Natural killer cell (primary cell): ENCODE results near the gene TUG1. TPM values are rescaled to one million over a fixed set of nuclear protein-coding genes. Genes with fewer than 3 reads are reported as not detected.

Experiments used
- ATAC-seq, 3 donors: fragments of 150-1000 bp in 2 of 3; fragments of 200-7000 bp in 1 of 3; cut with Tn5 transposase; 1 replicate in 1 of 3; 2 replicates in 2 of 3; pipeline ENCODE4 v1.10.0; 2021; ENCODE audit warnings: mild to moderate bottlenecking in 2 of 3, moderate library complexity in 2 of 3
- DNase-seq, 2 donors: peaks; one replicate each; pipeline versions ENCODE4 v3.0.0 to v3.0.0-alpha.2; 2013 to 2021; ENCODE audit warnings: mixed read lengths in 1 of 2
- H3K27ac ChIP-seq: one replicate; pipeline ENCODE4 v1.5.1; 2013; ENCODE audit warnings: mild to moderate bottlenecking, low read length
- H3K27me3 ChIP-seq: one replicate; pipeline ENCODE4 v1.6.1; 2013; ENCODE audit warnings: low read length; ENCODE audit not compliant: control insufficient read depth, insufficient read depth
- H3K36me3 ChIP-seq: one replicate; pipeline ENCODE4 v1.6.1; 2013; ENCODE audit warnings: low read length; ENCODE audit not compliant: control insufficient read depth, insufficient read depth
- H3K4me1 ChIP-seq: one replicate; pipeline ENCODE4 v1.6.1; 2013; ENCODE audit warnings: low read length; ENCODE audit not compliant: control insufficient read depth, insufficient read depth
- H3K4me3 ChIP-seq: one replicate; pipeline ENCODE4 v1.5.1; 2013; ENCODE audit warnings: low read length
- H3K9me3 ChIP-seq: one replicate; pipeline ENCODE4 v1.6.1; 2013; ENCODE audit warnings: low read length; ENCODE audit not compliant: control insufficient read depth, insufficient read depth
- H3K27ac Mint-ChIP-seq, 2 donors: one replicate each; pipeline ENCODE4 v1.8.0; 2022; ENCODE audit warnings: mild to moderate bottlenecking in 2 of 2, mixed read lengths in 2 of 2, moderate library complexity in 1 of 2
- H3K27me3 Mint-ChIP-seq, 2 donors: one replicate each; pipeline ENCODE4 v1.8.0; 2022; ENCODE audit warnings: low read depth in 2 of 2, mixed read lengths in 2 of 2
- H3K36me3 Mint-ChIP-seq: one replicate; pipeline ENCODE4 v1.8.0; 2022; ENCODE audit warnings: mixed read lengths
- H3K4me1 Mint-ChIP-seq, 2 donors: one replicate each; pipeline ENCODE4 v1.8.0; 2022; ENCODE audit warnings: mixed read lengths in 2 of 2
- H3K4me3 Mint-ChIP-seq: one replicate; pipeline ENCODE4 v1.8.0; 2022; ENCODE audit warnings: mild to moderate bottlenecking, moderate library complexity, mixed read lengths
- H3K9me3 Mint-ChIP-seq, 2 donors: one replicate each; pipeline ENCODE4 v1.8.0; 2022; ENCODE audit warnings: mixed read lengths in 2 of 2
- CTCF ChIP-seq: fragments of 200-600 bp; IDR thresholded peaks from one replicate; pipeline ENCODE4 v1.8.0; 2022; ENCODE audit warnings: antibody characterized with exemption
- WGBS: methylation state at CpG from one replicate; pipeline ENCODE4 v1.1.7; 2013; ENCODE audit warnings: missing lambda C conversion rate; ENCODE audit not compliant: insufficient coverage; 5-methylcytosine and 5-hydroxymethylcytosine counted together
- intact Hi-C: fragments of 100-400 bp; cut with micrococcal nuclease; formaldehyde crosslinking; loops from one replicate; pipeline ENCODE4 v1.14.2; 2022
- total RNA-seq, 4 donors: library from RNA; stranded (reverse); fragments of 120-200 nt in 1 of 4; gene quantifications; one replicate each; pipeline versions ENCODE4 v1.2.3 to v1.2.4, GENCODE V29; 2013 to 2022

TUG1 gene
- total RNA-seq, 3 donors from 2014 or later (not counting 1 experiment from before 2014, with no cell fraction given): 78.4 to 94.6 (median 80.9) TPM

- no peaks in the 10 kb centered on the region for H3K9me3 Mint-ChIP-seq
Measured at GRCh38 chr22:30948930-30949342, 20.1 kb upstream of the TUG1 start.

GRCh38 chr22:30949934-30950660 lies 19.0 kb upstream of the TUG1 start:
- 97% methylated on average over 7 of the region's 7 CpGs for WGBS
- Histone ChIP-seq H3K4me3 (no peak overlapping the region), H3K4me1 (no peaks in the 10 kb centered on the region), H3K27me3 (no peaks in the 10 kb centered on the region), H3K9me3 (no peaks in the 10 kb centered on the region), H3K36me3 (peaks cover 44% of the 10 kb centered on the region), H3K27ac (no peak overlapping the region)
- Mint-ChIP-seq H3K36me3 (peaks cover 18% of the 10 kb centered on the region), H3K9me3 (no peaks in the 10 kb centered on the region), H3K27me3 (no peaks in the 10 kb centered on the region), H3K4me3 (no peak overlapping the region), H3K27ac (no peak overlapping the region), H3K4me1 (peaks cover 3 to 4% of the 10 kb centered on the region in 2 donors)
- intact Hi-C loops: loop anchor here (5.0 kb wide), 2 partner anchors 132 to 282 kb away; partner anchors contain the start of gene SMTN
- no peak for TF ChIP-seq CTCF
- ATAC-seq: no peak
- DNase-seq: no peak

More at GRCh38 chr22:30948930-30949342, 20.1 kb upstream of the TUG1 start:
- H3K4me1 Mint-ChIP-seq: peaks cover 14 to 15% of the 10 kb centered on the region in 2 donors
- ATAC-seq (no peak), DNase-seq (no peak)
- Histone ChIP-seq H3K4me1 (peaks cover 3% of the 10 kb centered on the region), H3K27me3 (no peaks in the 10 kb centered on the region), H3K27ac (no peak overlapping the region), H3K4me3 (no peak overlapping the region), H3K9me3 (no peaks in the 10 kb centered on the region), H3K36me3 (peaks cover 51% of the 10 kb centered on the region)
- H3K27ac Mint-ChIP-seq: no peak overlapping the region
- 96% methylated on average over 3 of the region's 3 CpGs for WGBS
- TF ChIP-seq CTCF: no peak
- H3K4me3 Mint-ChIP-seq: no peak overlapping the region
- peaks cover 22% of the 10 kb centered on the region for H3K36me3 Mint-ChIP-seq
- H3K27me3 Mint-ChIP-seq: no peaks in the 10 kb centered on the region
- intact Hi-C loops: loop anchor here (5.0 kb wide), 2 partner anchors 133 to 283 kb away; partner anchors contain the start of gene SMTN

- no peak overlapping the region for H3K27ac Mint-ChIP-seq
- no peaks in the 10 kb centered on the region for H3K4me1 ChIP-seq
- ATAC-seq: no peak
Measured at GRCh38 chr22:30953206-30953605, 15.9 kb upstream of the TUG1 start.

More at GRCh38 chr22:30953206-30953605, 15.9 kb upstream of the TUG1 start:
- Mint-ChIP-seq H3K9me3 (no peaks in the 10 kb centered on the region), H3K4me3 (no peak overlapping the region), H3K4me1 (peaks cover 9 to 12% of the 10 kb centered on the region in 2 donors), H3K36me3 (peaks cover 8% of the 10 kb centered on the region), H3K27me3 (no peaks in the 10 kb centered on the region)
- Histone ChIP-seq H3K9me3 (no peaks in the 10 kb centered on the region), H3K36me3 (peaks cover 26% of the 10 kb centered on the region), H3K4me3 (no peak overlapping the region), H3K27me3 (no peaks in the 10 kb centered on the region), H3K27ac (no peak overlapping the region)
- intact Hi-C loops: no loop called here
- DNase-seq: no peak
- WGBS: 100% methylated on average over 2 of the region's 2 CpGs
- TF ChIP-seq CTCF: no peak
